Measurements from ENCODE around the gene ATRN. TPM values are rescaled to one million over a fixed set of nuclear protein-coding genes. Genes with fewer than 3 reads are reported as not detected.

ATRN gene
- total and polyA plus RNA-seq, 2 donors from 2014 or later: 15.7 to 48.1 TPM

DNA sequence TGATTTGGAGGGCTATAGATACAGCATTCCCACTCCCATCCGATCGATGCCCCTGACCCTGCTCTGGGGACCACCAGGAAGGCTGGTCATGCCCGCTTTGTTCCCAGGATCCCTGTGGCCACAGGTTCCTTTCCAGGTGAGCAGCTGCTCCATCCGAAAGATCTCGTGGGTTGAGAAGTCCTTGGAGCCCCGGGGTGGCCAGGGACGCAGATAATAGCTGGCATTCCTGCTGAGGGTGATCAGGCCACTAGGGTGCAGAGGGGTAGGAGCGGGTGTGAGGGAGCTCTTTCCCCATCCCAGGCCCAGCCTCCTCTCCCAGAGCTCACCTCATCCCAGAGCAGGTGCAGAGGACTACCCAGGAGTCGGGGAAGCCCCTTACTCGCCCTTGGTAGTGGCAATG lies 203.6 kb downstream of the ATRN start:
- FAIRE-seq (no peak), DNase-seq (peak in 1 of 5 donors; percentile 53)
- no peaks in the 10 kb centered on the region for H3K9me3 ChIP-seq (ENCODE audit: control insufficient read depth in 2 of 3, insufficient read depth in 1 of 3, low read length in 3 of 3)
- TF ChIP-seq, protein P1, sequence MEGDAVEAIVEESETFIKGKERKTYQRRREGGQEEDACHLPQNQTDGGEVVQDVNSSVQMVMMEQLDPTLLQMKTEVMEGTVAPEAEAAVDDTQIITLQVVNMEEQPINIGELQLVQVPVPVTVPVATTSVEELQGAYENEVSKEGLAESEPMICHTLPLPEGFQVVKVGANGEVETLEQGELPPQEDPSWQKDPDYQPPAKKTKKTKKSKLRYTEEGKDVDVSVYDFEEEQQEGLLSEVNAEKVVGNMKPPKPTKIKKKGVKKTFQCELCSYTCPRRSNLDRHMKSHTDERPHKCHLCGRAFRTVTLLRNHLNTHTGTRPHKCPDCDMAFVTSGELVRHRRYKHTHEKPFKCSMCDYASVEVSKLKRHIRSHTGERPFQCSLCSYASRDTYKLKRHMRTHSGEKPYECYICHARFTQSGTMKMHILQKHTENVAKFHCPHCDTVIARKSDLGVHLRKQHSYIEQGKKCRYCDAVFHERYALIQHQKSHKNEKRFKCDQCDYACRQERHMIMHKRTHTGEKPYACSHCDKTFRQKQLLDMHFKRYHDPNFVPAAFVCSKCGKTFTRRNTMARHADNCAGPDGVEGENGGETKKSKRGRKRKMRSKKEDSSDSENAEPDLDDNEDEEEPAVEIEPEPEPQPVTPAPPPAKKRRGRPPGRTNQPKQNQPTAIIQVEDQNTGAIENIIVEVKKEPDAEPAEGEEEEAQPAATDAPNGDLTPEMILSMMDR (IDR thresholded peaks at IDR 0.05; ENCODE audit: borderline replicate concordance, extremely low read depth, insufficient read depth): no peak
- no peak overlapping the region for H3K4me3 ChIP-seq (ENCODE audit: low read length in 3 of 3)
- no peaks in the 10 kb centered on the region for H3K36me3 ChIP-seq (ENCODE audit: control insufficient read depth in 2 of 3, insufficient read depth in 3 of 3, low read length in 3 of 3)
- H3K9ac ChIP-seq (ENCODE audit: low read length in 3 of 3): no peak overlapping the region
- H3K27me3 ChIP-seq (ENCODE audit: control insufficient read depth, insufficient read depth, low read length): peaks cover 9% of the 10 kb centered on the region
- H3K27ac ChIP-seq (ENCODE audit: low read depth in 2 of 2, low read length in 2 of 2): no peak overlapping the region
- no peaks in the 10 kb centered on the region for H3K4me1 ChIP-seq (ENCODE audit: control insufficient read depth in 2 of 3, insufficient read depth in 2 of 3, low read depth in 1 of 3, low read length in 3 of 3)
- intact Hi-C loops (cut with DNase I): no loop called here

DNA sequence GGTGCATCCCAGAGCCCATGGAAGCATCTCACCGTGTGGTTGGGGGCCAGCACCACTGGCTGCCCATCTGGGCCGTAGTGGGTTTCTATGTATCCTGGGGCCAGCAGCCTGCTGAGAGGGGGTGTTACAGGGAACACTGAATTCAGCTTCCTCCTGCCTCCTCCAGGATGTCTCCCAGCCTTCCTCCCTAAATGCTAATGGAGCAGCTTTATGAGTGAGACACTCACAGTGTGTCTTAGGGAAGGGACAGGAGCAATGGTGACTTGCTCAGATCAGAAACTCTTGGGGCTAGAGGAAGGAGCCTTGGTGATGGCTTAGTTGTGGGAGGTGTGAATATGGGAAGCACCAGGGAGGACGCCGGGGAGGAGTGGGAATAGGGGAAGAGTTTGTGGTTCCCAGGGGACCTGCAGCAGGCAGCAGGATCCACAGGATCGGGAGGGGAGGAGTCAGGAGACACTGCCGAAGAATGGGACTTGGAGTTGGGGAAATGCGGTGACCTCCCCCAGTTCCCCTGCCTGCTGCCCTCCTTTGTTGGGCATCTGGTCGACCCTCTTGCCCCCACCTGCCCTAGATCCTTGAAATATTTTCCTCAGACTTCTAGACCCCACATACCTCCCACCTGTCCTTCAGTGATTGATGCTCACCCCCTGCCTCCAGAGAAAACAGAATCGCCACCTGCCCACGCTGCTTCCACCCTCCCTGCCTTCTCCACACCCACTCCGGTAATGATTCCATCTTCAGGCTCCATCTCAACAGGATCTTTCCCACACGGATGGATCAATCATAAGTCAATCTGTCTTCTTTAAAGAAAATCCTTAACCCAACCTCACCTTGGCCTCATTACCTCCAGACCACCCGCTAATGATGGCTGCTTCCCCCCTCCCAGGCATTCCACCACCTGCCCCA lies 204.4 kb downstream of the ATRN start:
- Histone ChIP-seq H3K27ac (ENCODE audit: low read depth in 2 of 2, low read length in 2 of 2) (no peak overlapping the region), H3K36me3 (ENCODE audit: control insufficient read depth in 2 of 3, insufficient read depth in 3 of 3, low read length in 3 of 3) (no peaks in the 10 kb centered on the region), H3K4me3 (ENCODE audit: low read length in 3 of 3) (no peak overlapping the region), H3K4me1 (ENCODE audit: control insufficient read depth in 2 of 3, insufficient read depth in 2 of 3, low read depth in 1 of 3, low read length in 3 of 3) (no peaks in the 10 kb centered on the region), H3K9me3 (ENCODE audit: control insufficient read depth in 2 of 3, insufficient read depth in 1 of 3, low read length in 3 of 3) (no peaks in the 10 kb centered on the region), H3K9ac (ENCODE audit: low read length in 3 of 3) (no peak overlapping the region), H3K27me3 (ENCODE audit: control insufficient read depth, insufficient read depth, low read length) (peaks cover 9% of the 10 kb centered on the region)
- FAIRE-seq: no peak
- TF ChIP-seq, protein P1 (IDR thresholded peaks at IDR 0.05; ENCODE audit: borderline replicate concordance, extremely low read depth, insufficient read depth): no peak
- DNase-seq: no peak
- intact Hi-C loops (cut with DNase I): no loop called here

DNA sequence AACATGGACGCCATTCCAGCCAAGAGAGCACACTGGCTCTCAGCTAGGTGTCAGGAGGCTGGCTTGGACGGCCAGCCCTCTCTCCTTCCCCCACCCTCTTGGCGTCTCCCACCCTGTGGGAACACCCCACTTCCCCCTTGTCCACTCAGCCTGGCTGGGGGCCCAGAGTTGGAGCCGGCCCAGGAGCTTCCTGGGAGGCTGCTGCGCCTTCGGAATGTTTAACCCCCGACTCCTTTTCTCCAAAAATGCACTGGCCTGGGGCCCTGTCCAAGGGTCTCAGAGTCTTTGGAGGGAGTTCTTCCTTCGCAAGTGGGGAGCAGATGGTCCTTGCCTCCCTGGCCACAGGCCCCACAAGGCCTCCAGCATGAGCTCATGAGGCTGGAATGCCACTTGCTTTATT lies 206.9 kb downstream of the ATRN start:
- intact Hi-C loops (cut with DNase I): no loop called here
- no peak overlapping the region for H3K9ac ChIP-seq (ENCODE audit: low read length in 3 of 3)
- no peaks in the 10 kb centered on the region for H3K36me3 ChIP-seq (ENCODE audit: control insufficient read depth in 2 of 3, insufficient read depth in 3 of 3, low read length in 3 of 3)
- peak in 2 of 5 donors; percentile 39 to 86 for DNase-seq
- H3K27ac ChIP-seq (ENCODE audit: low read depth in 2 of 2, low read length in 2 of 2): no peak overlapping the region
- H3K4me3 ChIP-seq (ENCODE audit: low read length in 3 of 3): no peak overlapping the region
- H3K9me3 ChIP-seq (ENCODE audit: control insufficient read depth in 2 of 3, insufficient read depth in 1 of 3, low read length in 3 of 3): no peaks in the 10 kb centered on the region
- no peak for FAIRE-seq
- peaks cover 4% of the 10 kb centered on the region for H3K27me3 ChIP-seq (ENCODE audit: control insufficient read depth, insufficient read depth, low read length)
- TF ChIP-seq, protein P1 (IDR thresholded peaks at IDR 0.05; ENCODE audit: borderline replicate concordance, extremely low read depth, insufficient read depth): no peak
- H3K4me1 ChIP-seq (ENCODE audit: control insufficient read depth in 2 of 3, insufficient read depth in 2 of 3, low read depth in 1 of 3, low read length in 3 of 3): peaks cover 0 to 2% (median 0%) of the 10 kb centered on the region in 3 donors
